ENCODE measurements around the gene SDK2.

DNA sequence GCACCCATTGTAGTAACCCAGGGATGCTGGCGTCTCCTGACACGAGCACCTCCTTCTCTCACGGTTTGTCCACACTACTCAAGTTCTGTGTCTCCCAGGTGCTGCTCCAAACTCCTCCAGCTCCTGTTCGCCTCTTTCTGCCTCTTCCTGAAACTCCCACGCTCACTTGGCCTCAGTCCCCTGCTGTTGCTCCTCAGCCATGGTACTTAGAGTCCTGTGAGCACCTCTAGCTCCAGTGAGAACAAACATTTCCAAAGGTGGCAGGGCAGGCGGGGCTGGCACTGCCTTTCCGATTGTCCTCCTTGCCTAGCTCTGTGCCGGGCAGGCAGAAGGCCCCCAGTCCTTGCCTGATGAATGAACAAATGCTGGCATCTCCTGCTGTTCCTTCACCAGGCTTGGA, 146.1 kb downstream of the SDK2 start:
- TF ChIP-seq EZH2 (IDR thresholded peaks at IDR 0.05; ENCODE audit: low read depth, unreplicated experiment) (no peak), CREB1 (CRISPR knock-in tag; IDR thresholded peaks at IDR 0.05; ENCODE audit: low read depth) (no peak), JUNB (IDR thresholded peaks at IDR 0.05; ENCODE audit: unreplicated experiment) (no peak), EZH2phosphoT487 (IDR thresholded peaks at IDR 0.05; ENCODE audit: unreplicated experiment) (no peak), POLR2AphosphoS5 (IDR thresholded peaks at IDR 0.05; ENCODE audit: low read depth) (no peak), ZNF331 (CRISPR knock-in tag; IDR thresholded peaks at IDR 0.05; ENCODE audit: low read depth) (no peak), REST (IDR thresholded peaks at IDR 0.05; ENCODE audit: unreplicated experiment) (no peak), ETS1 (IDR thresholded peaks at IDR 0.05) (no peak), STAT1 (IDR thresholded peaks at IDR 0.05; ENCODE audit: unreplicated experiment) (no peak), ZNF462 (CRISPR knock-in tag; IDR thresholded peaks at IDR 0.05) (no peak), ZNF114 (CRISPR knock-in tag; IDR thresholded peaks at IDR 0.05) (no peak)
- TF ChIP-seq, protein P1, sequence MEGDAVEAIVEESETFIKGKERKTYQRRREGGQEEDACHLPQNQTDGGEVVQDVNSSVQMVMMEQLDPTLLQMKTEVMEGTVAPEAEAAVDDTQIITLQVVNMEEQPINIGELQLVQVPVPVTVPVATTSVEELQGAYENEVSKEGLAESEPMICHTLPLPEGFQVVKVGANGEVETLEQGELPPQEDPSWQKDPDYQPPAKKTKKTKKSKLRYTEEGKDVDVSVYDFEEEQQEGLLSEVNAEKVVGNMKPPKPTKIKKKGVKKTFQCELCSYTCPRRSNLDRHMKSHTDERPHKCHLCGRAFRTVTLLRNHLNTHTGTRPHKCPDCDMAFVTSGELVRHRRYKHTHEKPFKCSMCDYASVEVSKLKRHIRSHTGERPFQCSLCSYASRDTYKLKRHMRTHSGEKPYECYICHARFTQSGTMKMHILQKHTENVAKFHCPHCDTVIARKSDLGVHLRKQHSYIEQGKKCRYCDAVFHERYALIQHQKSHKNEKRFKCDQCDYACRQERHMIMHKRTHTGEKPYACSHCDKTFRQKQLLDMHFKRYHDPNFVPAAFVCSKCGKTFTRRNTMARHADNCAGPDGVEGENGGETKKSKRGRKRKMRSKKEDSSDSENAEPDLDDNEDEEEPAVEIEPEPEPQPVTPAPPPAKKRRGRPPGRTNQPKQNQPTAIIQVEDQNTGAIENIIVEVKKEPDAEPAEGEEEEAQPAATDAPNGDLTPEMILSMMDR (conservative IDR thresholded peaks at IDR 0.05; ENCODE audit: low read depth in 2 of 2) = no peak
